Head of caudate nucleus (tissue), 42 donors: Measurements from ENCODE around the gene RNASE8.
A peak's percentile ranks its signal among the peaks of the same experiment; 100 is the strongest.

Source experiments
- DNase-seq, 42 donors: peaks; one replicate each; pipeline versions ENCODE4 v3.0.0 to v3.0.0-alpha.2; 2020 to 2021; ENCODE audit warnings: mixed read lengths in 7 of 42
- intact Hi-C: fragments of 100-400 bp; cut with DNase I; formaldehyde crosslinking; loops from one replicate; pipeline ENCODE4 v1.15.0; 2022

The RNASE8 gene

DNA sequence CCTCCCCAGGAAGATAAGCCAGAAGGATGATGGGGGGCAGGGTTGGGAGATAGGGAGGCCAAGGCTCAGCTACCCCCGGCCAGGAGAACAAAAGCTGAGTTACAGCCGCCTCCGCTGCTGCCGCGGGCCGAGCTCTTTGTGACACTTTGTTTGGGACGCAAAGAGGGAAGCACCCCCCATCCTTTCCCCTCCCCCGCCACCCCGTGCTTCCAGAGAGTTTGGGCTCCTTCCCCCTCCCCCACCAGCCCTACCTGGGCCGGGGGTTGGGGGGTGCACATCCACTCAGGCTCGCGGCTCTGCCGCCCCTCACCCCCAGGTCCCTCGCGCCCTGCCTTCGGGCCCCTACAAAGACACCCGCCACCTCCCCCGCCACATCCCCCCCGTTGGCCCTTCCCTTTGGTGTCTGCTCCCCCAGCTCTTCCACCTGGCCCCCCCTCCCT lies 40.0 kb downstream of the RNASE8 start:
- peak in 10 of 42 donors; percentile 10 to 72 (median 46) for DNase-seq
- intact Hi-C loops = loop anchor here (2.0 kb wide), 1 partner anchor 81 kb away; no protein-coding TSS in a partner anchor

DNA sequence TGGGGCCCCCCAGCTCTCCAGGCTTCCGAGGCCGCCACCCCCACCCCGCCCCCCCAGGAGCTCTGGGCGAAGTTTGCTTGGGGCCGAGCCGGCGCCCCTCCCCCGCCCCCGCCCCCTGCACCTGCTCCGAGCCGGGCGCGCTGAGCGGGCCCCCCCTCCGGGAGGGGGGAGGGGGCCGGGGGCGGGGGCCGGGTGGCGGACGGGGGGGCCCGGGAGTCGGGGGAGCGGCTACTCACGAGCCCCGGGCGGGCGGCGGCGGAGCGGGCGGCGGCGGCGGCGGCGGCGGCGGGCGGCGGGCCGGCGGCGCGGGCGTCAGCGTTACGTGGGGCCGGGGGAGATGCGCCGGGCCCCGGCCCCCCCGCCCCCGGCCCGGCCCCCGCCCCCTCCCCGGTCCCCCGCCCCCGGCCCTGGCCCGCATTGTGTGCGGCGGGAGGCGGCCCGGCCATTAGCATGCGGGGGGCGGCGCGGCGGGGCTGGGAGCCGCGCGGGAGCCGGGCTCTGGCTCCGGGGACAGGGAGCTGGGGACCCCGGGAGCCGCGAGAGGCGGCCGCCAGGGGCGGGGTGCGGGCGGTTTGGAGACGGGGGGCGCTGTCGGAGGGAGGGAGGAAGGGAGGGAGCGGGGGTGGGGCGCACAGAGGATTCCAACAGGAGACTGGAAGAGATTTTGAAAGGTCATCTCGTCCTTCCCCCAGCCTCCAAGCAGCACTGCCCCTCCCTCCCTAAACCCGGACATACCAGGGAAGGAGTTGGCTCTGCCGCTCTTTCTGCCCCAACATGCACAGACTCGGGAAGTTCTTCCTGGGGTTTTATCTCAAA lies 40.7 kb downstream of the RNASE8 start, which contains the start of gene ZNF219:
ZNF219 (minus strand) TSS at position 580 of the 816 bp plus-strand sequence. CDS start 5,064 bp downstream, outside the sequence.
- intact Hi-C loops = no loop called here
- peak in 38 of 42 donors; percentile 33 to 81 (median 58) for DNase-seq

DNA sequence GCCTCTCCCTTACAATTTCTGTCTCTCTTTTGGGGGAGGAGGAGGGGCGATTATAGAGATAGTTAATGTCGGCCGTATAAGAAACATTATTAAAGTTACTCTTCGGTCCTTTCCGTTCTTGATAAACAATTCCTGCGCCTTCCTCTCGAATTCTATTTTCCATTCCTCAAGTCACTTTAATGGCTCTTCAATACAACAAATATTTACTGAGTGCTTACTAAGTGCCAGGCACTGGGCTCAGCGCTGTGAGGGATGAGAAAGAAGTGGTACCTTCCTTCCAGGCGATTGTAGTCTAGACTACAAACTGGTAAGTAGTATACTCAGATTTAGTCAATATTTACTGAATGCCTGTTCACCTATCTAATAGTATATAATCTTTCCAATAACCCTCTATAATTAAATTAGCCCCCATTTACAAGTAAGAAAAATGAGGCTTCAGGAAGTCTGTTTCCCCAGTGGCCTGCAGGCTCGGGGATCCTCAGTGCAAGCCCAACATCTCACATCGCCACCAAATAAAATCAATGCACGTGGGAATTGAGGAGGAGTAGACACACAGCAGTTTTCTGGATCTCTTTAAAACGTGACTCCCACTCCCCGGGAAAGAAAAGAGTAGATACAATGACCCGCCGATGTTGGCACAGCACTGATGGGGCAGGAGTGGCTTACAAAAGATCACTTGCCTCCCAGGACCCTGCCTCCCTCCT lies 41.4 kb downstream of the RNASE8 start:
- intact Hi-C loops = no loop called here

DNA sequence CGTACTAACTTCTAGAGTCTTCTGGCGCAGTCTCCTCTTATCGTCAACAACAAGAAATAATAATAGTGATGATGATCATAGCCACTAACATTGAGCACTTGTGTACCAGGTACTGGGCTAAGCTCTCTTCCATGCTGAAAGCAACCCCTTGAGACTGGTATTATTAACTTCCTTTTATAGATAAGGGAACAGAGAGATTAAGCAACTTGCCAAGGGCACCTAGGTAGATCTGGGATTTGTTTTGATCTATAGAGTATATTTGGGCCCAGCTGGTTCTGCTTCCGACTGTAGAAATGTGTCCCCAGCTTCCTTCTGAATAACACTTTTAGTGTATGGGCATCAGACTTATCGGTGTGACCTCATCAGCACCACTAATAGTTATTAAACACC lies 42.0 kb downstream of the RNASE8 start:
- intact Hi-C loops = no loop called here
- no peak for DNase-seq

More for the DNA sequence above, 41.4 kb downstream of the RNASE8 start:
- no peak for DNase-seq

DNA sequence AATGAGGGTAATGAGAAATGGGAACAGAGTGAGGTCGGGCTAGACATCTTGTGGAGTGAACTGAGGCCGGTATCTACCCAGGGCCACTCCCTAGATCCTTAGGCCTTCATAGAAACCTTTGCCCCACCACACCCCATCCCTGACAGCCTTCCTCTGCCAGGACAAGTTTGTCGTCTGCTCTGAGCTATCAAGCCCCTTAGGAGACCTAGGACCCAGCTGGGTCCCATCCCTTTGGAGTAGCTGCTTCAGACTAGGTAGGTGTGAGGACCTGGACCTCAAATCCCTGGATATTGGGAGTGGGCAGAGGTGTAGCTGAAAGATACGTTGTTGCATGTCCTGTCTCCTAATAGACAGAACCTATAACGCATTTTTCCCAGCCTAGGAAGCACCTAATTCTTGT lies 43.3 kb downstream of the RNASE8 start, which contains the start of gene TMEM253:
TMEM253 (plus strand) TSS at position 136 of the 400 bp plus-strand sequence. CDS start 278 bp downstream, outside the sequence.
- no peak for DNase-seq
- intact Hi-C loops = loop anchor here (10.0 kb wide), 3 partner anchors 246 to 454 kb away; no protein-coding TSS in a partner anchor

DNA sequence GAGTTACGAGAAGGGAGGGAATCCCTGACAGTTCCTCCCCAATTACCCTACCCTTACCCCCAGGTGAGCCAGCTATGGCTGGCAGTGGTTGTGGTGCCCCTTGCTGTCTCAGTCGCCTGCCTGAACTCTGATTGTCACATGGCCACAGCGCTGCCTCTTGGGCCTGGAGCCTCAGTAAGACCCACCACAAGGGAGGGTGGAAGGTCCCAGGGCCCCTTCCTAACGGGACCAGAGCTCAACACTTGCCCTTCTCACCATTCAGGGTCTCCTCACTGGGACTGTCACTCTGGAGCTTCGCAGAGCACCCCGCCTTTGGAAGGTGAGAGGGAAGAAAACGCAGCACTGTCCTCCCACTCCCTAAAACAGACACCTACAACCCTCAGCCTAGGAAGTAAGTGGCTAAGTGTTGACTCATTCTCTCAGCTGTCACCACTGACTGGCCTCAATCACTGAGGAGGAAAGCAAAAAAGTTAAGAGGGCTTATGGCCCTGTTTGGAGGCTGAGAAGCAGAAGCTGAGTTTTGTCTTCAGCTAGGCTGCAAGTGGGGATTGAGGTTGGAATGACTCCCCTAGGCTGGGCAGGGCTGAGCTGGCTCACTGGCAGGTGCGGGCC lies 44.3 kb downstream of the RNASE8 start:
- intact Hi-C loops = loop anchor here (10.0 kb wide), 3 partner anchors 247 to 453 kb away; no protein-coding TSS in a partner anchor

DNA sequence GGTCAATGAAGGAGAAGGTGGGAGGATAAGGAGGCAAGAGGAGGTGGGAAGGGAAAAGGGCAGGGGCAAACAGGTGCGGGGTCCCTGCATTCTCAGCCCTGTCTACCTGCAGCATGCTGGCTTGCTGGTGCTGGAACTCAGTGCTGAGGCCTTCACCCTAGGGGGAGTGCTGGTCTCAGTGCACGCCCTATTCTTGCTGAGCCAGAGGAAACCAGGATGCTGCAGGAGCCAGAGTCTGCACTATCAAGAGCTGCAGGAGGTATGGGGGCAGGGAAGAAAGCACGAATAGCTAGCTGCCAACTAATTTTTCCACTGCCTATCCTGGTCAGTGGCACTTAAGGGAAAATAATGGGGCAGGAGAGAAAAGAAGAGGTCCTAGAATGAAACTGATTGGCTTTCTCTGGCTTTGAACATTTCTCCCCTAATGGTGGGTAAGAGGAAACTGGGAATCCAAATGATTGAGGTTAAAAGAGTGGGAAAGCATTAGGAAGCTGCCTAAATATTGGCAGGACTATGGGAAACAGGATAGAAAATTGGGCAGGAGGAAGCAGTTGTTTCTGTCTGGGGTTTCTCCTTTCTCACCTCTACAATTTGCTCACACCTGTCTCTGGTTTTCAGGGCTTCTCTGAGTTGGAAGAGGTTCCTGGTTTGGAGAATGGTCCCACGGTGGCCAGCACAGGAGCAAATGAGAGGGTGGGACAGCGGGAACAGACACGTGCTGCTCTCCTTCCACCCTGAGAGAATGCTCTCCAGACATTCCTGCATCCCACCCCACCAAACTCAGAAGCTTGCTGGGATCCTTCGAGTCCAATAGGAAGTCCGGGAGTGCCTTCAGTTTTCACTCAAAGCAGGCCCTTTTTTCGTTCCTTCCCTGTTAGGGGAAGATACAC lies 45.1 kb downstream of the RNASE8 start:
- DNase-seq = no peak
- intact Hi-C loops = loop anchor here (10.0 kb wide), 3 partner anchors 248 to 452 kb away; no protein-coding TSS in a partner anchor

More for the DNA sequence above, 44.3 kb downstream of the RNASE8 start:
- DNase-seq = peak in 2 of 42 donors; percentile 20 to 21

DNA sequence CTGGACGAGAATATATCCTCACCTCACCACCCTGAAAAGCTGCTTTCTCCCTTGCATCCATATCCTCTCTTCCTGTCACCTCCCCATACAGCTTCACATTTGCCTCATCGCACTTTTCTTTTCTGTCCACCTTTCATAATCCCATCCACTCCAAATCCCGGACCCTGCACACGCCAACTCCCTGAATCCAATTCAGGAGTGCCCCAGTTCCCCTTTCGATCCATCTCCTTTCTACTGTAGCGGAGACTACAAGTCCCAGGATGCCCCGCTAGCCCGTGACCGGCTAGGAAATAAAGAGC lies 45.7 kb downstream of the RNASE8 start:
- intact Hi-C loops = loop anchor here (10.0 kb wide), 3 partner anchors 249 to 451 kb away; no protein-coding TSS in a partner anchor
- DNase-seq = no peak

DNA sequence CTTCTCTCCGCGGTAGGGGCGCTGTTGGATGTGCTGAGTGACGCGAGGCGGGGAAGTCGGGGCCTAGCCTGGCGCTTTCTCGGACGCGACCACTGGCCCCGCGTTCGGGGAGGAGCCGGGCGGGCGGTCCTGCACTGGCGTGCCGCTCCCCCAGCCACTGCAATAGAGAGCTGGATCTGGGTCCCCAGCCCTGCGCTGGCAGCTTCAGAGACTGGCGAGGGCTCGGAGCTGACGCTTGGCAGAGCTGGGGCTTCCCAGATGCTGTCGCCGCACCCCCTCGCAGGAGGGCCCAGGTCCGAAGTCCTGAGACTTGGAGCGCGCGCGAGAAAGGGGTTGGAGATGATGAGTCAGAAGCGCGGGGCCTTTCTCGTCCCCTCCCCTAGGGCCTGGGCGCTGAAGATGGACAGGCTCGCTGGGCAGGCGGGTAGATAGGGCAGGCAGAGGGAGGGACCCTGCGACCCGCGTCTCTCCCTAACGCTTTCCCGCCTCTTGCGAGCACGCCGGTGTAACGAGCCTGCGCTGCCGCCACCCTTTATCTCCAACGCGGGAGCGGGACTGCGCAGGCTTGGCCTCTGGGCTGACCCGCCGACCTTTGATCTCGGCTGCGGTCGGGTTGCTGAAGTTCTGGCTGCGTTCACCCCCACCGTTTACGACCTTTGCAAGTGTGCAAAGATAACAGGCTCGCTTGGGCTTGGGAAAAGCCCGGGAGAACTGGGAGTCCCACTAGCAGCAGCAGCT lies 46.3 kb downstream of the RNASE8 start:
- intact Hi-C loops = loop anchor here (10.0 kb wide), 3 partner anchors 249 to 451 kb away; no protein-coding TSS in a partner anchor
- peak; percentile 93 to 99 (median 98) for DNase-seq

DNA sequence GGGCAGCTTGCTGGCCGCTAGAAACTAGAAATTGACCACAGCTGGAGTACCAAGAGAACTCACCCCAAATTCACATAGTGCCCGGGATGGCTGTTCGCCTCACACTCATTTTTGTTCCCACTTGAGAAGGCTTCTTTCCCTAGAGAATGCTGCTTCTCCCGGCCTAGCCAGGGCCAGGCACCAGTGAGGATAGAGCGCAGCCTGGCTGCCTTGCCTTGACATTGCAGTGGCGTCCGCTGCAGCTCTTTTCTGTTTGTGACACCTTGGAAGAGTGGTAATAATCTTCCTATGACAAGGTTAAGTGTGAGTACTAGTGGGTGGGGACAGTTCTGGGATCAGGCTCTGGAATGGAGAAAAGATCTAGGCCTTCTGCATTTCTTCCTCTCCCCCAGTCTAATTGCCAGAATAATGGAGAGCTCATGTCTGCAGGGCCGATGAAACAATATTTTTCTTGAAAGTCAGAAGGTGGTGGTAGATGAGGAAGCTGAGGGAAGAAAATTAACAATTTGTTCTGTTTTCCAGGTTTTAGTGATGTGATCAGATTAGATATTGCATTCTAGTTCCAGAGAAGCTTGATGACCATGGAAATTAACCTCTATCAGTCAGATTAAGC lies 46.9 kb downstream of the RNASE8 start:
- DNase-seq = peak; percentile 73 to 94 (median 85)
- intact Hi-C loops = loop anchor here (10.0 kb wide), 3 partner anchors 250 to 450 kb away; no protein-coding TSS in a partner anchor

DNA sequence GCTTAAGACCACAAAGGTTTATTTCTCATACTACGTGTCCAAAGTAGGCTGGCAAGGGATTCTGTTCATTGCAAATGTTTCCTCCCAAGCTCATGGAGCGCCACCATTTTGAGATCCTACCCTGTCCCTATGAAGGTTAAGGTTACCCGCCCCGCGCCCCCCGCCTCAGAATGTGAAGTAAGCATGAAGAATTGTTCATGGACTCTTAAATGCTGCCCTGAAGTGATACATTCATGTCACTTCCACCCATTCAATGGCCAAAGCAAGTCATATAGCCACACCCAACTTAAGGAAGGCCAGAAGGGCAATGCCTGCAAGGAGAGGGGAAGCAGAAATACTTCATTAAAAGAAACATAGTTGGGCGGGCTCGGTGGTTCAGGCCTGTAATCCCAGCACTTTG lies 47.5 kb downstream of the RNASE8 start:
- no peak for DNase-seq
- intact Hi-C loops = loop anchor here (10.0 kb wide), 3 partner anchors 250 to 450 kb away; no protein-coding TSS in a partner anchor

DNA sequence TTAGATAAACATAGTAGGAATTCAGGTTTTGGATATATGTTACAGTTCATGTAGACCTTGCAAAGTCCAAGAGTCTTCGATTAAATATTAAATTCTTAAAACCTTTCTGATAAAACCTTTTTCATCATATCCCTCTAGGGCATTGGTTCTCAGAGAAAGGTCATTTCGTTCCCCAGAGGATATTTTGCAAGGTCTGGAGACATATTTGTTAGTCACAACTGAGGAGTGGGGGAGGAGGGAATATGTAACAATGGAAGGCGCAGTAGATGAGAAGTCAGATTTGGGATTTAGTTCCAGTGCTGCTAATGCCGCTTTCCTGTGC lies 48.5 kb downstream of the RNASE8 start:
- DNase-seq = no peak
- intact Hi-C loops = loop anchor here (10.0 kb wide), 3 partner anchors 251 to 449 kb away; no protein-coding TSS in a partner anchor

DNA sequence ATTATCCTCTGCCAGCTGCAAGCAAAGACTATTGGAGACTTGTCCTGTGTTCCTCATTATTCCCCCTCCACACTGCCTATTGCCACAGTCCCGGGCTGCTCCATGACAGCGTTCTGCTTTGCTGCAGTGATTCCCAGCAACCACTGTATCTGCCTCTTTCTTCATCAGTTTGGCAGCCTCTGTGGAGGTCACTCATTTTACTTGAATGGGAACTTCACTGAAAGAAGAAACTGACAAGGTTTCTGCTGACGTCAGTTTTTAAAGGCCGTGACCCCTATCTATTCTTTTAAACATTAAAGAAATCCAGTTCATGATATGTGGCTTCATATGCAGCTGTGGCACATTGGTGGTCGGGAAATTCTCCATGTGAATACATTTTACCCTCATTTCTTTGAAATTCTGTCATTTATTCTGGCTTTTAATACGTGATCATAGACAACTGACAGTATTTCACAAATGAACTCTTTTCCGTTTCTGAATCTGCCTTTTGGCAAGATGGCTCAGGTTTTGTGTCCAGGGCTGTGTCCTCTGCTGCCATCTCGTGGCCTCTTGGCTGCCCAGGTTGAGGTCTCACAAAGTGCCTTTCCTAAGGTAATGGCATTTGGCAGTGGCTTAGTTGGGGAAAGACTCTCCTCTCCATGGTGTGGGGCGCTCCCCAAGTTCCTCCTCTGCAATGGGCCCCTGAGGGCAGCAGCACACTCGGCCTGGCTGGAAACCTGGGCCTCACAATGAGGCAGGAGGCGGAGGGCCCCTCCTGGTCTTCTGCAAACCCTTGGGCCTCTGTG lies 49.1 kb downstream of the RNASE8 start:
- peak; percentile 60 to 93 (median 85) for DNase-seq
- intact Hi-C loops = loop anchor here (10.0 kb wide), 3 partner anchors 252 to 448 kb away; no protein-coding TSS in a partner anchor

DNA sequence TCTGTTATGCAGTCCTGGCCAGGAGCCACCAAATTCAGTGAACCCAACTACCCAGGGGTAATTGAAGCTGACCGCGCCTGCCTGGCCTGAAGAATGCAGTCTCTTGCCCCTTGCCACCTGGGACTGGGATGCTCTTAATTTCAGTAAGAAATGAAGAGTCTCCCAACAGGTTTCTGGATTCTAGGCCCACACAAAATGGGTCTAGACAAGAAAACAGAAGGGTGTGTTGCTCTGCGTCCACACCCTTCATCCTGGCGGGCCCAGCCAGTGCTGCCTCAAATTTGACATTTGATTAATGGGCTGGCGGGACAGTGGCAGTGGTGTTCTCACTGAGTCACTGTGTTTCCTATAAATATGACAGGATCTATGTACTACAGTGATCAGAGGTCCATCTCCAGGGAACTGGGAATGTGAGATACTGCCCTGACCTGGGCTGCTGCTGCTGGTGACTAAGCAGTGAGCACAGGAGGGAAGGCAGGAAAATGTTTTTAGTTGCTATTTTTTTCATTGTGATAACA lies 49.7 kb downstream of the RNASE8 start:
- intact Hi-C loops = loop anchor here (10.0 kb wide), 3 partner anchors 253 to 447 kb away; no protein-coding TSS in a partner anchor
- no peak for DNase-seq
